Measurements from ENCODE around the gene CAPN8.

Gene CAPN8

DNA sequence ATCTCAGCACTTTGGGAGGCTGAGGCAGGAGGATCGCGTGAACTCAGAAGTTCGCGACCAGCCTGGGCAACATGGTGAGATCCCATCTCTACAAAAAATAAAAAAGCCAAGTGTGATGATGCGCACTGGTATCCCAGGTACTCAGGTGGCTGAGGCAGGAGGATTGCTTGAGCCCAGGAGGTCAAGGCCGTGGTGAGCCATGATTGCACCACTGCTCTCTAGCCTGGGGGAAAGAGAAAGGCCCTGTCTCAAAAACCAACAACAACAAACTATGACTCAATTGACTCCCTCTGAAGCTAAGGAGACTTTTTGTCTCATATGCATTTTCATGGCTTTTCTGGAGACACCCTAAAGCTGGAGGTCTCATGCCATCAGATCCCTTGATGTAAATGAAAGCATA is 153.4 kb downstream of the CAPN8 start:
- TF ChIP-seq, protein P1, sequence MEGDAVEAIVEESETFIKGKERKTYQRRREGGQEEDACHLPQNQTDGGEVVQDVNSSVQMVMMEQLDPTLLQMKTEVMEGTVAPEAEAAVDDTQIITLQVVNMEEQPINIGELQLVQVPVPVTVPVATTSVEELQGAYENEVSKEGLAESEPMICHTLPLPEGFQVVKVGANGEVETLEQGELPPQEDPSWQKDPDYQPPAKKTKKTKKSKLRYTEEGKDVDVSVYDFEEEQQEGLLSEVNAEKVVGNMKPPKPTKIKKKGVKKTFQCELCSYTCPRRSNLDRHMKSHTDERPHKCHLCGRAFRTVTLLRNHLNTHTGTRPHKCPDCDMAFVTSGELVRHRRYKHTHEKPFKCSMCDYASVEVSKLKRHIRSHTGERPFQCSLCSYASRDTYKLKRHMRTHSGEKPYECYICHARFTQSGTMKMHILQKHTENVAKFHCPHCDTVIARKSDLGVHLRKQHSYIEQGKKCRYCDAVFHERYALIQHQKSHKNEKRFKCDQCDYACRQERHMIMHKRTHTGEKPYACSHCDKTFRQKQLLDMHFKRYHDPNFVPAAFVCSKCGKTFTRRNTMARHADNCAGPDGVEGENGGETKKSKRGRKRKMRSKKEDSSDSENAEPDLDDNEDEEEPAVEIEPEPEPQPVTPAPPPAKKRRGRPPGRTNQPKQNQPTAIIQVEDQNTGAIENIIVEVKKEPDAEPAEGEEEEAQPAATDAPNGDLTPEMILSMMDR (IDR thresholded peaks at IDR 0.05; ENCODE audit: extremely low read depth, insufficient read depth, missing control alignments) = no peak
- DNase-seq (ENCODE audit: low spot score) = no peak
- in situ Hi-C loops (cut with MboI; ENCODE audit: low pct_unique_long_range_greater_than_20kb, low sequenced_read_pairs, unreplicated experiment) = no loop called here

DNA sequence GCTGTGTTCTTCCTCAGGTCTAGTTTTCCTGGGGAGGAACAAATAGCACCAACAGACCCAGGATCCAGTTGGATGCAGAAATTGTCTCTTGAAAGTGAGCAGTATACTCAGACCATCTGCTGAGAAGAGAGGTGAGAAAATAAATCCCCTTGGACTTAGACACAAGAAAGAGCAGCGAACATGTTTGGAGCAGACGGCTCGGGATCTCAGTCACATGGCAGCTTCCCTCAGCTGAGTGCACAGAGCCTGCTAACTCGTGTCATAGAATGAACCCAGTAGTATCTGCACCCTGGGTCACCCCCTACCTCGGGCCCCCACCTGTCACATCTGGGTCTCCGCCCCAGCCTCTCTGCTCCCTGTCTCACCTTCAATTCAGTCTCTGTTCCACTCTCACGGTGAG is 156.7 kb downstream of the CAPN8 start:
- DNase-seq (ENCODE audit: low spot score) = no peak
- TF ChIP-seq, protein P1 (IDR thresholded peaks at IDR 0.05; ENCODE audit: extremely low read depth, insufficient read depth, missing control alignments) = no peak
- in situ Hi-C loops (cut with MboI; ENCODE audit: low pct_unique_long_range_greater_than_20kb, low sequenced_read_pairs, unreplicated experiment) = no loop called here

DNA sequence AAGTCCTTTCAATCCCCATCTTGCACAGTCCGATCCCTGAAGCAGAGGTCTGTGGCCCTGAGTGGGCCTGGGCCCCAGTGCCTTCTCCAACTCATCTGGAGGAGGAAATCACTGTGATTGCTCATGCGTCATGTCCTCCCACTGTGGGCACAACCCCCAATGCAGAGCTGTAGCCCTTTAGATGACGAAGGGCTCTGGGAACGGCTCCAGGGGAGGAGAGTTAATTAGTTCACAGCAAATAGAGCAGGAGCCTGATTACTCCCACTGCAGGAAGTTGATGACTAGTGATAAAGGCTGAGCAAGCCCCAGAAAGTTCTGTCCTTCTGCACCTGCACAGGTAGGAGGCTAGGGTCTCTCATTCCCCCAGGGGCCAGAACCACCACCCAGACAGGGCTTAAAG is 160.8 kb downstream of the CAPN8 start:
- DNase-seq (ENCODE audit: low spot score) = no peak
- in situ Hi-C loops (cut with MboI; ENCODE audit: low pct_unique_long_range_greater_than_20kb, low sequenced_read_pairs, unreplicated experiment) = no loop called here

DNA sequence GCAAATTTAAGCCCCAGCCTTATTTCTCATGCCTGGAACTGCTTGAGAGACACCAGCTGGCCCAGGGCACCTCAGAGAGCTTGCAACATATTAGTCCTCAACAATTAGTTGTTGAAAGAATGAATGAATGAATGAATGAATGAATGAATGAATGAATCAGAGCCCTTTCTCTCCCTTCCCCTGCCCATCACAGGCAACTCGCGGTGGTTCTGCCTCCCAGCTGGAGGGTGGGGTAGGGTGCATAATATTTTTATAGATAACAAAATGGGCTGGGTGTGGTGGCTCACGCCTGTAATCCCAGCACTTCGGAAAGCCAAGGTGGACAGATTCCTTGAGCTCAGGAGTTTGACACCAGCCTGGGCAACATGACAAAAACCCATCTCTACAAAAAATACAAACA is 162.2 kb downstream of the CAPN8 start:
- no peak for DNase-seq (ENCODE audit: low spot score)
- TF ChIP-seq, protein P1 (IDR thresholded peaks at IDR 0.05; ENCODE audit: extremely low read depth, insufficient read depth, missing control alignments) = no peak
- in situ Hi-C loops (cut with MboI; ENCODE audit: low pct_unique_long_range_greater_than_20kb, low sequenced_read_pairs, unreplicated experiment) = no loop called here

More for the DNA sequence above, 160.8 kb downstream of the CAPN8 start:
- TF ChIP-seq, protein P1 (IDR thresholded peaks at IDR 0.05; ENCODE audit: extremely low read depth, insufficient read depth, missing control alignments) = no peak

DNA sequence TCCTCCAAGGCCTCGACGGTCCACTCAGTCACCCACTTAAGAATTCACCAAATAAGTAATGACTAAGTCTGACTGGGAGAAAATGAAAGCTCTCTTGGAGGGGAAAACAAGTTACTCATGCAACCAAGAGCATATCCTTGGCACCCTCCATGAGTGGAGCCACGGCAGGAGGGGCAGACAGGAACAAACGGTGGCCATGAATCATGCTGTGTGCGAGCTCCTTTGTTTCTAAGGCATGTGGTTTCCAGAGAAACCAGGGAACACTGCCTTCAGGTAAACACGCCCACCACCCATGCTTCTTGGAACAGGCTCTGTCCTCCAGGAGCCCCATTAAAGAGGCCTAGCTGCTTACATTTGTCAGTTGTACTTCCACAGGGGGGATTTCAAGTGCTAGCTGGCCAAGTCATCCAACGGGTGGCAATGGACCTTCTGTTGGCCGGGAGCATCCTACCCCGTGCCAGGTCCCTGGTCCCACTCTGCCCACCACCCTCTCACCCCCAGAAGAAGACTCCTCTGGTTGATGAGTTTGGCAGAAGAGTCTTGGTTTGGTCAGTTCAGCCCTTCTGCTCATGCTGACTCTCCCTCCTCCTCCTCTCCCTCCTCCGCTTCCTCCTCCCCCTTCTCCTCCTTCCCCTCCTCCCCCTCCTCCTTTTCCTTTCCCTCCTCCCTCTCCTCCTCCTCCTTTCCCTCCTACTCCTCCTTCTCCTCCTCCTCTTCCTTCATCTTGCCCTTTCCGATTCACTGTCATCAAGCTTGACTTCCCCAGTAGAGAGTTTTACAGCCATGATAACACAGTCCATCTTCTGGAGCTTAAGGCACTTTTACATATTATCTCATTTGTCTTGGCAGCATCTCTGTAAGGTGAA is 164.7 kb downstream of the CAPN8 start:
- in situ Hi-C loops (cut with MboI; ENCODE audit: low pct_unique_long_range_greater_than_20kb, low sequenced_read_pairs, unreplicated experiment) = no loop called here
- no peak for DNase-seq (ENCODE audit: low spot score)
- TF ChIP-seq, protein P1 (IDR thresholded peaks at IDR 0.05; ENCODE audit: extremely low read depth, insufficient read depth, missing control alignments) = no peak

DNA sequence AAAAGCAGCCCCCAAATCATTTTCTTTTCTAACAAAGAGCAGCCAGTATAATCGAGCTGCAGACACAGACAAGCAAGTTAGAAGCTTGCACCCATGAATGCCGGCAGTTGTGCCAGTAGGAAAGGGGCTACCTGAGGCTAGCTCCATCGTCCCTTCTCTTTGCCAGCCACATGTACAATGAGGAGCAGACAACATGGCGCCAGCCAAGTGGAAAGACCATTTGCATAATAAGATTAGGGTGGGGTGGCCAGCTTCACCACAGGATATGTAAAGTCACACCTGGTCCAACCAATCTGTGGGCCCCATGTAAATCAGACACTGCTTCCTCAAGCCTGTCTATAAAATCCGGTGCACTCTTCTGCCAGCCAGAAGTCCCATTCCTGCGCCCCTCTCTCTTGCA is 168.6 kb downstream of the CAPN8 start:
- TF ChIP-seq, protein P1 (IDR thresholded peaks at IDR 0.05; ENCODE audit: extremely low read depth, insufficient read depth, missing control alignments) = no peak
- DNase-seq (ENCODE audit: low spot score) = no peak
- in situ Hi-C loops (cut with MboI; ENCODE audit: low pct_unique_long_range_greater_than_20kb, low sequenced_read_pairs, unreplicated experiment) = no loop called here
